Testis (tissue), 3 donors: ENCODE data around the gene SNX14. TPM values are rescaled to one million over a fixed set of nuclear protein-coding genes. Genes with fewer than 3 reads are reported as not detected.
"Not testable (repeated sequence)": the region's sequence is repeated elsewhere in the genome, so short reads cannot be mapped to it uniquely, and the experiment has no call there.

ENCODE experiments used
- DNase-seq: peaks from one replicate; pipeline ENCODE4 v3.0.0-alpha.2; 2019
- H3K27ac ChIP-seq, 2 donors: fragments of 200-600 bp; sonication (generic); one replicate each; pipeline ENCODE4 v1.5.1; 2019
- H3K27me3 ChIP-seq: fragments of 200-600 bp; sonication (generic); one replicate; pipeline ENCODE4 v1.5.1; 2019
- H3K36me3 ChIP-seq: fragments of 200-600 bp; sonication (generic); one replicate; pipeline ENCODE4 v1.5.1; 2017; ENCODE audit warnings: low read depth; ENCODE audit errors: missing control alignments
- H3K4me1 ChIP-seq: fragments of 200-600 bp; sonication (generic); one replicate; pipeline ENCODE4 v1.5.1; 2019
- H3K4me3 ChIP-seq, 2 donors: fragments of 200-600 bp; sonication (generic); one replicate each; pipeline ENCODE4 v1.5.1; 2017 to 2019
- H3K9me3 ChIP-seq: fragments of 200-600 bp; sonication (generic); one replicate; pipeline ENCODE4 v1.5.1; 2017
- CTCF ChIP-seq, 3 experiments: fragments of 450-650 bp in 2 of 3; fragments of 200-600 bp in 1 of 3; sonication (generic) in 1 of 3; IDR thresholded peaks; one replicate each; pipeline ENCODE4 v1.5.1; 2016 to 2019; ENCODE audit warnings: antibody characterized with exemption in 3 of 3, mild to moderate bottlenecking in 2 of 3, moderate library complexity in 1 of 3
- POLR2A ChIP-seq: fragments of 450-650 bp; IDR thresholded peaks from one replicate; pipeline ENCODE4 v1.6.1; 2017; ENCODE audit warnings: antibody characterized with exemption, mild to moderate bottlenecking, moderate library complexity
- WGBS, 2 donors: methylation state at CpG; one replicate each; pipeline ENCODE4 v1.1.5; 2018; 5-methylcytosine and 5-hydroxymethylcytosine counted together
- intact Hi-C: fragments of 100-400 bp; cut with DNase I; formaldehyde crosslinking; loops from one replicate; pipeline ENCODE4 v1.15.1; 2023; ENCODE audit warnings: low total_unique reads
- polyA plus RNA-seq: library from polyadenylated mRNA; stranded (reverse); fragments of 350-450 nt; fragmentation: Illumina TruSeq; extraction: RNeasy Lipid Tissue Mini Kit (QIAGEN cat#74804); gene quantifications from one replicate; pipeline ENCODE4 v1.2.3, GENCODE V29; 2014; ENCODE audit warnings: low read depth, low replicate concordance; ENCODE audit not compliant: insufficient read depth
- total RNA-seq, 2 donors: library from RNA; depleted of rRNA; stranded (reverse); fragments of >200 nt; gene quantifications; one replicate each; pipeline ENCODE4 v1.2.3, GENCODE V29; 2016

Gene SNX14
- total and polyA plus RNA-seq, 3 donors from 2014 or later = 108 to 170 (median 142) TPM

DNA sequence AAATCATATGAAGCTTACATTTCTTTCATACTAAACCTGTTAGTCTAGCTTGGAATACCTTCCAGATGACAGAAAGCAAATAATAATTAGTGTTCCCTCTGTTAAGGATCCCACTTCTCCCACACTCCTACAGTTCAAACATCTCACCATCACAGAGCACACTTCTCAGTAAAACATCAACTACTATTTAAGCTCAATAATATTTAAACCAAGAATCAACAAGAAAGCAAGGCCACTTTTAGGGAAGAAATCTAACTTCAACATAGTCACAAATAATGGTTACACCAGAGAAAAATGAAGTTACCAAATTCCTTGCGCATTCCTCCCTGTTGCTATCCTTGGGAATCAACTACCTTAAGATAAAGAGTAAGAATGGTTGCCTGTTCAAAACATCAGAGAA lies 1.6 kb downstream of the SNX14 start:
- no peak overlapping the region for H3K27ac ChIP-seq
- no peaks in the 10 kb centered on the region for H3K9me3 ChIP-seq
- 64 to 80% methylated on average over 1 of the region's 1 CpG for WGBS, 2 donors
- DNase-seq = no peak
- H3K4me3 ChIP-seq = no peak overlapping the region
- intact Hi-C loops = loop anchor here (5.0 kb wide), 1 partner anchor 50 kb away; the partner anchor contains the start of gene SYNCRIP
- no peak for TF ChIP-seq CTCF (IDR thresholded peaks at IDR 0.05)
- TF ChIP-seq POLR2A = no peak
- no peaks in the 10 kb centered on the region for H3K27me3 ChIP-seq
- H3K4me1 ChIP-seq = peaks cover 6% of the 10 kb centered on the region
- no peaks in the 10 kb centered on the region for H3K36me3 ChIP-seq

DNA sequence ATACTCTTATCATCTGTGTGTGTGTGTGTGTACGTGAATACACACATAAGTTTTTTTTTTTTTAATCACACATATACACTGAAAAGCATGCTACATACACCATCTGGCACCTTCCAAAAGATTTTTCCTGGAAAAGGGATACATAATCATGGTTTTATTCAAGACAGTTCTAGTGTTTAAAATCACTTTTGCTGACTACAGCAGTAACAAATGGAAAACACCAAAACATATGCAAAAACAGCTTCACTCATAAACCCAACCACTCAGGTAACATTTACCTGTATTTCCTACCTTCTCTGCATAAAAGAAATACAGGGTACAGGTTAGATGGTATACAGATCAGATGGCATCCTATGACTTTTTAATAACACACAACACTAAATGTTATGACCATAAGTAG lies 2.5 kb downstream of the SNX14 start:
- WGBS, 2 donors = 89 to 96% methylated on average over 1 of the region's 1 CpG

GRCh38 chr6:85585741-85586140 lies 7.9 kb downstream of the SNX14 start:
- Histone ChIP-seq H3K27me3 (no peaks in the 10 kb centered on the region), H3K4me1 (no peaks in the 10 kb centered on the region), H3K9me3 (no peaks in the 10 kb centered on the region), H3K4me3 (no peak overlapping the region), H3K27ac (no peak overlapping the region), H3K36me3 (no peaks in the 10 kb centered on the region)
- no peak for DNase-seq
- TF ChIP-seq POLR2A (no peak), CTCF (IDR thresholded peaks at IDR 0.05) (no peak)
- intact Hi-C loops = no loop called here
- 93 to 96% methylated on average over 3 of the region's 3 CpGs for WGBS, 2 donors

More for the DNA sequence above, 2.5 kb downstream of the SNX14 start:
- Histone ChIP-seq H3K27ac (no peak overlapping the region), H3K4me1 (peaks cover 6% of the 10 kb centered on the region), H3K4me3 (no peak overlapping the region), H3K36me3 (no peaks in the 10 kb centered on the region), H3K27me3 (no peaks in the 10 kb centered on the region), H3K9me3 (no peaks in the 10 kb centered on the region)
- DNase-seq = no peak
- intact Hi-C loops = loop anchor here (5.0 kb wide), 1 partner anchor 51 kb away; the partner anchor contains the start of gene SYNCRIP
- TF ChIP-seq CTCF (IDR thresholded peaks at IDR 0.05) = no peak
- no peak for TF ChIP-seq POLR2A

DNA sequence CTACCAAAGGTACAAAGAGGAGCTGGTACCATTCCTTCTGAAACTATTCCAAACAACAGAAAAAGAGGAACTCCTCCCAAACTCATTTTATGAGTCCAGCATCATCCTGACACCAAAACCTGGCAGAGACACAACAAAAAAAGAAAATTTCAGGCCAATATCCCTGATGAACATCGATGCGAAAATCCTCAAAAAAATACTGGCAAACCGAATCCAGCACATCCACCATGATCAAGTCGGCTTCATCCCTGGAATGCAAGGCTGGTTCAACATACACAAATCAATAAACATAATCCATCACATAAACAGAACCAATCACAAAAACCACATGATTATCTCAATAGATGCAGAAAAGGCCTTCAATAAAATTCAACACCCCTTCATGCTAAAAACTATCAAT lies 10.8 kb downstream of the SNX14 start:
- H3K36me3 ChIP-seq, DNase-seq, intact Hi-C loops, H3K4me3 ChIP-seq, H3K27ac ChIP-seq, H3K27me3 ChIP-seq, H3K9me3 ChIP-seq, H3K4me1 ChIP-seq: not testable (repeated sequence)
- 94 to 98% methylated on average over 4 of the region's 4 CpGs for WGBS, 2 donors

DNA sequence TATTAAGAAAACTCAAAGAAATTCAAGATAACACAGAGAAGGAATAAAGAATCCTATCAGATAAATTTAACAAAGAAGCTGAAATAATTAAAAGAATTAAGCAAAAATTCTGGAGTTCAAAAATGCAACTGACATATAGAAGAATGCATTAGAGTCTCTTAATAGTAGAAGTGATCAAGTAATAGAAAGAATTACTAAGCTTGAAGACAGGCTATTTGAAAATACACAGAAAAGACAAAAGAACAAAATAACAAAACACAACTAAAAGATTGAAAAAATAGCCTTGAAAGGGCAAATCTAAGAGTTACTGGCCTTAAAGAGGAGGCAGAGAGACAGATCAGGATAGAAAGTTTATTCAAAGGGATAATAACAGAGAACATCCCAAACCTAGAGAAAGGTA lies 12.1 kb downstream of the SNX14 start:
- no peaks in the 10 kb centered on the region for H3K36me3 ChIP-seq
- no peak for DNase-seq
- no peak overlapping the region for H3K27ac ChIP-seq
- H3K4me1 ChIP-seq = no peaks in the 10 kb centered on the region
- no peaks in the 10 kb centered on the region for H3K9me3 ChIP-seq
- H3K4me3 ChIP-seq = no peak overlapping the region
- no peaks in the 10 kb centered on the region for H3K27me3 ChIP-seq
- intact Hi-C loops = no loop called here
- TF ChIP-seq POLR2A = no peak
- TF ChIP-seq CTCF (IDR thresholded peaks at IDR 0.05) = no peak
